Endothelial cell of umbilical vein (primary cell): ENCODE data around the gene SLC28A2. TPM values are rescaled to one million over a fixed set of nuclear protein-coding genes. Genes with fewer than 3 reads are reported as not detected.

Source experiments
- BruUV-seq: library from RNA; stranded (reverse); fragments of 400-500 nt; replicated peaks from 2 replicates; lab custom pipeline; 2021; lab: Mats Ljungman, UMichigan
- CTCF ChIA-PET: fragments of 300-600, 350-600 bp; sonication (Branson Sonifier 250); formaldehyde crosslinking; loops from one replicate; lab custom pipeline; 2021; ENCODE audit warnings: antibody characterized with exemption, inconsistent platforms; lab: Charles Lee
- POLR2A ChIA-PET: fragments of 300-600, 350-600 bp; sonication (Branson Sonifier 250); formaldehyde crosslinking; loops from one replicate; lab custom pipeline; 2021; ENCODE audit warnings: antibody characterized with exemption, inconsistent platforms; lab: Charles Lee
- DNase-seq: peaks from one replicate; pipeline ENCODE4 v3.0.0-alpha.2; 2011; ENCODE audit warnings: low read depth, low spot score
- FAIRE-seq: peaks from 2 replicates; lab custom pipeline; 2011; peaks lifted over from hg19 to GRCh38; lab: Jason Lieb, UNC
- H2AFZ ChIP-seq: 2 replicates; pipeline ENCODE4 v1.6.0; 2012; ENCODE audit warnings: low read depth, low read length, control low read depth, inconsistent platforms
- H3K27ac ChIP-seq: 2 replicates; pipeline ENCODE4 v1.5.1; 2011; ENCODE audit warnings: low read depth, mild to moderate bottlenecking, control low read depth, low read length, moderate library complexity; ENCODE audit not compliant: insufficient read depth
- H3K27me3 ChIP-seq, 2 experiments: 2 replicates each; pipeline versions ENCODE4 v1.6.0 to v1.6.1; 2011; ENCODE audit warnings: low read length in 2 of 2, mixed read lengths in 1 of 2; ENCODE audit not compliant: control insufficient read depth in 2 of 2, insufficient read depth in 2 of 2
- H3K36me3 ChIP-seq, 2 experiments: 2 replicates in 1 of 2; 3 replicates in 1 of 2; pipeline ENCODE4 v1.5.1; 2011; ENCODE audit warnings: low read length in 2 of 2, mild to moderate bottlenecking in 1 of 2, moderate library complexity in 1 of 2; ENCODE audit not compliant: control insufficient read depth in 2 of 2, insufficient read depth in 2 of 2; ENCODE audit errors: extremely low read depth in 1 of 2
- H3K4me1 ChIP-seq: 3 replicates; pipeline ENCODE4 v1.5.1; 2011; ENCODE audit warnings: mild to moderate bottlenecking, low read length; ENCODE audit not compliant: control insufficient read depth, insufficient read depth; ENCODE audit errors: extremely low read depth
- H3K4me2 ChIP-seq: 2 replicates; pipeline ENCODE4 v1.6.1; 2011; ENCODE audit warnings: low read length, control low read depth, mixed read lengths; ENCODE audit not compliant: insufficient read depth
- H3K4me3 ChIP-seq, 3 experiments: fragments of 200-600 bp in 1 of 3; sonication (generic), shearing (Covaris generic) in 1 of 3; replicated peaks in 1 of 3; 2 replicates each; pipeline ENCODE4 v1.5.1; 2011 to 2016; ENCODE audit warnings: control low read depth in 3 of 3, low read length in 3 of 3, mild to moderate bottlenecking in 2 of 3, inconsistent platforms in 1 of 3, low read depth in 1 of 3, moderate library complexity in 1 of 3; ENCODE audit not compliant: insufficient read depth in 1 of 3
- H3K79me2 ChIP-seq: 2 replicates; pipeline ENCODE4 v1.6.0; 2012; ENCODE audit warnings: low read length, inconsistent platforms; ENCODE audit not compliant: control insufficient read depth, insufficient read depth
- H3K9ac ChIP-seq: replicated peaks from 2 replicates; pipeline ENCODE3; 2011; ENCODE audit warnings: low read length, control low read depth; ENCODE audit not compliant: insufficient read depth; ENCODE audit errors: extremely low read depth
- H3K9me1 ChIP-seq: replicated peaks from 3 replicates; pipeline ENCODE4 v1.6.0; 2011; ENCODE audit warnings: mild to moderate bottlenecking, low read length; ENCODE audit not compliant: control insufficient read depth, insufficient read depth; ENCODE audit errors: extremely low read depth
- H3K9me3 ChIP-seq: replicated peaks from 2 replicates; pipeline ENCODE4 v1.5.1; 2012; ENCODE audit warnings: low read length, inconsistent platforms; ENCODE audit not compliant: control insufficient read depth, insufficient read depth
- H4K20me1 ChIP-seq: replicated peaks from 2 replicates; pipeline ENCODE3; 2011; ENCODE audit warnings: mild to moderate bottlenecking, low read length; ENCODE audit not compliant: control insufficient read depth, insufficient read depth; ENCODE audit errors: extremely low read depth
- FOS ChIP-seq: IDR thresholded peaks from 2 replicates; pipeline ENCODE4 v1.6.1; 2011; ENCODE audit warnings: mild to moderate bottlenecking, low read length, moderate library complexity, borderline replicate concordance; ENCODE audit not compliant: insufficient read depth
- GATA2 ChIP-seq: IDR thresholded peaks from 2 replicates; pipeline ENCODE4 v1.7.0; 2011; ENCODE audit warnings: low read depth, mild to moderate bottlenecking, moderate library complexity, mixed read lengths, low read length; ENCODE audit not compliant: insufficient read length, insufficient read depth
- dilution Hi-C: fragments of 300-500 bp; cut with MboI; formaldehyde crosslinking; loops from one replicate; pipeline ENCODE4 v1.15.0; 2019; ENCODE audit warnings: low sequenced_read_pairs; ENCODE audit not compliant: extremely low pct_ligation_motif_present
- intact Hi-C: fragments of 100-400 bp; cut with micrococcal nuclease; formaldehyde crosslinking; loops from one replicate; pipeline ENCODE4 v1.10.0; 2022
- polyA plus RNA-seq, 4 experiments: library from polyadenylated mRNA; depleted of rRNA in 3 of 4; stranded (reverse) in 3 of 4; unstranded in 1 of 4; fragments of >200 nt; gene quantifications; 2 replicates each; pipeline versions ENCODE4 v1.2.1 to v1.2.3, GENCODE V29; 2011 to 2012; ENCODE audit warnings: missing spikeins in 1 of 4
- total RNA-seq: library from RNA; stranded (reverse); gene quantifications from 2 replicates; pipeline ENCODE4 v1.2.3, GENCODE V29; 2021
- TF ChIP-seq, protein P1 (sequence below): IDR thresholded peaks from 2 replicates; pipeline ENCODE4 v1.6.1; 2011; ENCODE audit not compliant: insufficient read depth, insufficient read length
- TF ChIP-seq, protein P2 (sequence below), 2 donors: IDR thresholded peaks; 1 replicate in 1 of 2; 2 replicates in 1 of 2; pipeline ENCODE4 v1.5.1; 2011; ENCODE audit warnings: low read length in 2 of 2, mild to moderate bottlenecking in 2 of 2, moderate library complexity in 2 of 2, control low read depth in 1 of 2, inconsistent platforms in 1 of 2, low read depth in 1 of 2; ENCODE audit not compliant: insufficient read depth in 1 of 2; ENCODE audit errors: extremely low read depth in 1 of 2

Gene SLC28A2
- total and polyA plus RNA-seq, 2 donors (not counting 3 experiments of a cell fraction or from before 2014, with no cell fraction given) = not detected

DNA sequence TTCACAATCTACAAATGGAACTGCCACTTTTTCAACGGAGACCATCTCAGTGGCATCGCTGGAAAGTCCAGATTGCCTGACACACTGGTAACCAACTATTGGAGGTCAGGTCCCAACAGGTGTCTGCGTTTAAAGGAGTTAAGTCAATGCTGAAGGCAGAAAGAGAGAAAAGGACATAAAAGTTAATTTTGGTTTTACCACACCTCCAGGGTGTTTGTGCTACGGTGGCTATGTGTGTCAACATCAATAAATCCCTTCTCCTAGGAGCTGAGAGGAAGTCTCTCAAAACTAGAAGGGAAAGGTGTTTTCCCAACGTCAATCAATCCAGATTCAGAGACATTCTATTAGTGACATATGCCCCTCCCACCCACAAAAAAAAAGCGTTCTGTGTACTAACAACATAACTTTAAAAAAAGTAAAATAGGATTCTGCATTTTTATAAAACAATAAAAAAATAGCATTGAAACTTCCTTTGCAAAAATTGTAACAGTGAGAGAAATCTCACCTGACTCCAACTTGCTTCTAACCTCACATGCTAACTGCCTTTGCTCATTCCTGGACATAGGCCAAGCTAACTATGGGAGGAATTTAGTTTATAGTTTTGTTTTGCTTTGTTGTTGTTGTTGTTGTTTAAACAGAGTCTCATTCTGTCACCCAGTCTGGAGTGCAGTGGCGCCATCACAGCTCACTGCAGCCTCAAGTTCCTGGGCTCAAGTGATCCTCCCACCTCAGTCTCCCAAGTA is 67.6 kb downstream of the SLC28A2 start:
- ChIA-PET CTCF (no interaction called here), POLR2A (no interaction called here)
- dilution Hi-C loops (no loop called here), intact Hi-C loops (no loop called here)
- TF ChIP-seq, protein P1, sequence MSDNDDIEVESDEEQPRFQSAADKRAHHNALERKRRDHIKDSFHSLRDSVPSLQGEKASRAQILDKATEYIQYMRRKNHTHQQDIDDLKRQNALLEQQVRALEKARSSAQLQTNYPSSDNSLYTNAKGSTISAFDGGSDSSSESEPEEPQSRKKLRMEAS = no peak
- TF ChIP-seq FOS (no peak), GATA2 (no peak)
- TF ChIP-seq, protein P2, sequence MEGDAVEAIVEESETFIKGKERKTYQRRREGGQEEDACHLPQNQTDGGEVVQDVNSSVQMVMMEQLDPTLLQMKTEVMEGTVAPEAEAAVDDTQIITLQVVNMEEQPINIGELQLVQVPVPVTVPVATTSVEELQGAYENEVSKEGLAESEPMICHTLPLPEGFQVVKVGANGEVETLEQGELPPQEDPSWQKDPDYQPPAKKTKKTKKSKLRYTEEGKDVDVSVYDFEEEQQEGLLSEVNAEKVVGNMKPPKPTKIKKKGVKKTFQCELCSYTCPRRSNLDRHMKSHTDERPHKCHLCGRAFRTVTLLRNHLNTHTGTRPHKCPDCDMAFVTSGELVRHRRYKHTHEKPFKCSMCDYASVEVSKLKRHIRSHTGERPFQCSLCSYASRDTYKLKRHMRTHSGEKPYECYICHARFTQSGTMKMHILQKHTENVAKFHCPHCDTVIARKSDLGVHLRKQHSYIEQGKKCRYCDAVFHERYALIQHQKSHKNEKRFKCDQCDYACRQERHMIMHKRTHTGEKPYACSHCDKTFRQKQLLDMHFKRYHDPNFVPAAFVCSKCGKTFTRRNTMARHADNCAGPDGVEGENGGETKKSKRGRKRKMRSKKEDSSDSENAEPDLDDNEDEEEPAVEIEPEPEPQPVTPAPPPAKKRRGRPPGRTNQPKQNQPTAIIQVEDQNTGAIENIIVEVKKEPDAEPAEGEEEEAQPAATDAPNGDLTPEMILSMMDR (IDR thresholded peaks at IDR 0.05; ENCODE audit: extremely low read depth in 1 of 2, insufficient read depth in 1 of 2, low read depth in 1 of 2, low read length in 2 of 2) = no peak
- Histone ChIP-seq H3K4me1 (no peaks in the 10 kb centered on the region), H3K4me2 (no peak overlapping the region), H3K9me3 (no peaks in the 10 kb centered on the region), H3K36me3 (no peaks in the 10 kb centered on the region), H3K79me2 (no peaks in the 10 kb centered on the region), H3K9ac (no peak overlapping the region), H3K27me3 (no peaks in the 10 kb centered on the region), H4K20me1 (no peaks in the 10 kb centered on the region), H3K9me1 (no peaks in the 10 kb centered on the region), H3K4me3 (no peak overlapping the region), H3K27ac (no peak overlapping the region), H2AFZ (no peak overlapping the region)
- FAIRE-seq (no peak), DNase-seq (no peak)
- no TSS peak for BruUV-seq
